Brain microvascular endothelial cell (primary cell): Measurements from ENCODE around the gene SBK2.
A peak's percentile ranks its signal among the peaks of the same experiment; 100 is the strongest.

Experiments used
- DNase-seq: peaks from one replicate; pipeline ENCODE4 v3.0.0-alpha.2; 2020
- H3K27ac ChIP-seq: fragments of 250-450 bp; sonication (Bioruptor Pico); 2 replicates; pipeline ENCODE4 v1.5.1; 2020; ENCODE audit warnings: mild to moderate bottlenecking, moderate library complexity
- H3K27me3 ChIP-seq: fragments of 250-450 bp; sonication (Bioruptor Pico); replicated peaks from 2 replicates; pipeline ENCODE4 v1.5.1; 2020; ENCODE audit warnings: mild to moderate bottlenecking
- H3K36me3 ChIP-seq: fragments of 250-450 bp; sonication (Bioruptor Pico); replicated peaks from 2 replicates; pipeline ENCODE4 v1.5.1; 2020; ENCODE audit warnings: mild to moderate bottlenecking
- H3K4me3 ChIP-seq: 2 replicates; pipeline ENCODE4 v1.5.1; 2011; ENCODE audit warnings: low read depth, mild to moderate bottlenecking, control low read depth, low read length, moderate library complexity
- in situ Hi-C: cut with HindIII; loops from 2 replicates; pipeline ENCODE4 v1.10.0; 2017; ENCODE audit warnings: low sequenced_read_pairs, low pct_ligation_motif_present
- TF ChIP-seq, protein P1 (sequence below): IDR thresholded peaks from 2 replicates; pipeline ENCODE4 v1.5.1; 2011; ENCODE audit warnings: low read depth, mild to moderate bottlenecking, moderate library complexity, low read length, control low read depth, inconsistent platforms; ENCODE audit errors: missing control alignments

SBK2 gene

DNA sequence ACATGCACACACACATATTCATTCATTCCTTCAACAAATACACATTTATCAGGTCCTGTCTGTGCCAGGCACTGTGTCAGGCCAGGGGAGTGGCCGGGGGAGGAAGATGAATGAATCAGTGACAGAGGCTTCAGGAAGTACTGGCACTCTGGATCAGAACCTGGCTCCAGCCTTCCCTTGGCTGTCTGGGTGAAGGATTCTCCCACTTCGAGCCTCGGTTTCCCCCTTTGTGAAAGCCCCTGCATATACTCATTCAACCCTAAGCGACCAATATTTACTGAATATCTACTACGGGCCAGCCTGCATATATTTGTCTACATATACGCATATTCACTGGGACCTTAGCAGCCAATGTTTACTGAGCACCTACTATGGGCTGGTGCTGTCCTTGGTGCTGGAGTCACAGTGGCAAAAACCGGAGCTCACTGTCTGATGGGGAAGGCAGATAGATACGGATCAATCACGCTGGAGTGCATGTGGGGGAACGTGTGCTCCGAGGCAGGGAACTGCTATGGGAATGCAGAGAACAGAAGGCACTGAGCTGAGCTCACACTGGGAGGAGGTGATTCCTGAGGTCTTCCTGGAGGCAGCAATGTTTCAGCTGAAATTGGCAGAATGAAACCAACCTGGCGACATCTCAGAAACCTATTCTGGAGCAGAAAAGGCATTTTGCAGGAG is 44.4 kb upstream of the SBK2 start:
- peak overlapping the region; percentile 50 for H3K27ac ChIP-seq
- DNase-seq: no peak
- in situ Hi-C loops: no loop called here
- TF ChIP-seq, protein P1, sequence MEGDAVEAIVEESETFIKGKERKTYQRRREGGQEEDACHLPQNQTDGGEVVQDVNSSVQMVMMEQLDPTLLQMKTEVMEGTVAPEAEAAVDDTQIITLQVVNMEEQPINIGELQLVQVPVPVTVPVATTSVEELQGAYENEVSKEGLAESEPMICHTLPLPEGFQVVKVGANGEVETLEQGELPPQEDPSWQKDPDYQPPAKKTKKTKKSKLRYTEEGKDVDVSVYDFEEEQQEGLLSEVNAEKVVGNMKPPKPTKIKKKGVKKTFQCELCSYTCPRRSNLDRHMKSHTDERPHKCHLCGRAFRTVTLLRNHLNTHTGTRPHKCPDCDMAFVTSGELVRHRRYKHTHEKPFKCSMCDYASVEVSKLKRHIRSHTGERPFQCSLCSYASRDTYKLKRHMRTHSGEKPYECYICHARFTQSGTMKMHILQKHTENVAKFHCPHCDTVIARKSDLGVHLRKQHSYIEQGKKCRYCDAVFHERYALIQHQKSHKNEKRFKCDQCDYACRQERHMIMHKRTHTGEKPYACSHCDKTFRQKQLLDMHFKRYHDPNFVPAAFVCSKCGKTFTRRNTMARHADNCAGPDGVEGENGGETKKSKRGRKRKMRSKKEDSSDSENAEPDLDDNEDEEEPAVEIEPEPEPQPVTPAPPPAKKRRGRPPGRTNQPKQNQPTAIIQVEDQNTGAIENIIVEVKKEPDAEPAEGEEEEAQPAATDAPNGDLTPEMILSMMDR: no peak
- peaks cover 14% of the 10 kb centered on the region for H3K36me3 ChIP-seq
- no peaks in the 10 kb centered on the region for H3K27me3 ChIP-seq
- H3K4me3 ChIP-seq: peak overlapping the region; percentile 94

GRCh38 chr19:55580628-55581144 is 43.8 kb upstream of the SBK2 start, which contains the start of gene ZNF579:
ZNF579 (minus strand) TSS chr19:55580848; CDS start chr19:55579639, 1,209 bp downstream.
- Histone ChIP-seq H3K4me3 (peak within 1 kb of the TSS; percentile 94), H3K36me3 (peaks cover 14% of the 10 kb centered on the region), H3K27me3 (no peaks in the 10 kb centered on the region), H3K27ac (peak within 1 kb of the TSS; percentile 77)
- in situ Hi-C loops: no loop called here
- TF ChIP-seq, protein P1: no peak
- peak; percentile 86 for DNase-seq

- TF ChIP-seq, protein P1: no peak
- no peak for DNase-seq
These were observed 43.1 kb upstream of the SBK2 start for GRCh38 chr19:55579766-55580621.

GRCh38 chr19:55578761-55579747 is 42.1 kb upstream of the SBK2 start:
- no peak for DNase-seq
- in situ Hi-C loops: no loop called here
- no peak overlapping the region for H3K27ac ChIP-seq
- TF ChIP-seq, protein P1: no peak
- H3K27me3 ChIP-seq: no peaks in the 10 kb centered on the region
- H3K36me3 ChIP-seq: peaks cover 14% of the 10 kb centered on the region
- peak overlapping the region; percentile 94 for H3K4me3 ChIP-seq

More at GRCh38 chr19:55579766-55580621, 43.1 kb upstream of the SBK2 start:
- H3K27ac ChIP-seq: peak overlapping the region; percentile 77
- H3K27me3 ChIP-seq: no peaks in the 10 kb centered on the region
- peak overlapping the region; percentile 94 for H3K4me3 ChIP-seq
- in situ Hi-C loops: no loop called here
- peaks cover 14% of the 10 kb centered on the region for H3K36me3 ChIP-seq
